Upper lobe of left lung (tissue), 6 donors: ENCODE results near the gene STK4. TPM values are rescaled to one million over a fixed set of nuclear protein-coding genes. Genes with fewer than 3 reads are reported as not detected.
"Not testable (repeated sequence)": the region's sequence is repeated elsewhere in the genome, so short reads cannot be mapped to it uniquely, and the experiment has no call there.

Experiments used
- ATAC-seq, 2 donors: fragments of 200-7000 bp; cut with Tn5 transposase; one replicate each; pipeline ENCODE4 v1.9.1; 2022; ENCODE audit warnings: mild to moderate bottlenecking in 2 of 2, moderate library complexity in 2 of 2; ENCODE audit not compliant: low FRiP score in 2 of 2
- DNase-seq, 2 donors: peaks; one replicate each; pipeline ENCODE4 v3.0.0-alpha.2; 2019 to 2020
- H3K27ac ChIP-seq, 4 donors: fragments of 200-600 bp; sonication (generic); one replicate each; pipeline ENCODE4 v1.5.1; 2016 to 2019
- H3K27me3 ChIP-seq, 4 donors: fragments of 200-600 bp; sonication (generic); one replicate each; pipeline ENCODE4 v1.5.1; 2017 to 2019
- H3K36me3 ChIP-seq, 4 donors: fragments of 200-600 bp; sonication (generic); one replicate each; pipeline ENCODE4 v1.5.1; 2016 to 2019
- H3K4me1 ChIP-seq, 4 donors: fragments of 200-600 bp; sonication (generic); one replicate each; pipeline ENCODE4 v1.5.1; 2018 to 2019
- H3K4me3 ChIP-seq, 4 donors: fragments of 200-600 bp; sonication (generic); one replicate each; pipeline ENCODE4 v1.5.1; 2017 to 2019; ENCODE audit warnings: mild to moderate bottlenecking in 2 of 4, moderate library complexity in 1 of 4
- H3K9me3 ChIP-seq, 4 donors: fragments of 200-600 bp; sonication (generic); one replicate each; pipeline ENCODE4 v1.5.1; 2018 to 2019
- CTCF ChIP-seq, 6 experiments: fragments of 450-650 bp in 4 of 6; fragments of 200-600 bp in 2 of 6; sonication (generic) in 2 of 6; IDR thresholded peaks; one replicate each; pipeline ENCODE4 v1.5.1; 2016 to 2019; ENCODE audit warnings: antibody characterized with exemption in 6 of 6
- EP300 ChIP-seq, 4 donors: sonication (generic); formaldehyde crosslinking; IDR thresholded peaks; one replicate each; pipeline ENCODE4 v1.5.1; 2017; ENCODE audit warnings: antibody characterized with exemption in 4 of 4, control low read depth in 2 of 4
- POLR2A ChIP-seq, 4 donors: fragments of 450-650 bp; IDR thresholded peaks; one replicate each; pipeline ENCODE4 v1.5.1; 2016 to 2017; ENCODE audit warnings: antibody characterized with exemption in 4 of 4, mild to moderate bottlenecking in 2 of 4
- POLR2AphosphoS5 ChIP-seq, 2 donors: sonication (generic); formaldehyde crosslinking; IDR thresholded peaks; one replicate each; pipeline ENCODE4 v1.5.1; 2017; ENCODE audit warnings: antibody characterized with exemption in 2 of 2
- WGBS, 2 donors: methylation state at CpG; one replicate each; pipeline ENCODE4 v1.1.5; 2017 to 2018; 5-methylcytosine and 5-hydroxymethylcytosine counted together
- total RNA-seq, 6 donors: library from RNA; depleted of rRNA in 4 of 6; stranded (reverse); fragments of >200 nt in 4 of 6; gene quantifications; one replicate each; pipeline versions ENCODE4 v1.1.0 to v1.2.1, GENCODE V29; 2016 to 2021
- donor health status: DM: no; HTN: no; CAD: no; lungs with moderate emphysema.
- donor health status: DM: no; HTN: yes; CAD: no; lungs with severe emphysema.

The STK4 gene
- total RNA-seq, 6 donors from 2014 or later, result 31.0 to 76.1 (median 44.1) TPM

GRCh38 chr20:45020236-45020886 is 54.0 kb downstream of the STK4 start:
- H3K9me3 ChIP-seq, result no peaks in the 10 kb centered on the region
- 64 to 72% methylated on average over 3 of the region's 3 CpGs for WGBS, 2 donors
- peaks cover 0 to 25% (median 3%) of the 10 kb centered on the region in 4 donors for H3K4me1 ChIP-seq
- peaks cover 0 to 52% (median 3%) of the 10 kb centered on the region in 4 donors for H3K36me3 ChIP-seq
- ATAC-seq (no peak), DNase-seq (peak in 1 of 2 donors; percentile 25)
- no peak overlapping the region for H3K27ac ChIP-seq
- no peak overlapping the region for H3K4me3 ChIP-seq
- no peak for TF ChIP-seq POLR2A (IDR thresholded peaks at IDR 0.05)
- H3K27me3 ChIP-seq, result no peaks in the 10 kb centered on the region

GRCh38 chr20:45021631-45022030 is 55.3 kb downstream of the STK4 start:
- no peak for TF ChIP-seq POLR2A (IDR thresholded peaks at IDR 0.05)
- TF ChIP-seq CTCF (IDR thresholded peaks at IDR 0.05), result no peak
- no peak for TF ChIP-seq POLR2AphosphoS5 (IDR thresholded peaks at IDR 0.05)
- no peak for TF ChIP-seq EP300 (IDR thresholded peaks at IDR 0.05)
- WGBS, 2 donors, result 70 to 75% methylated on average over 2 of the region's 2 CpGs
- H3K4me1 ChIP-seq, result peaks cover 0 to 25% (median 3%) of the 10 kb centered on the region in 4 donors
- no peak overlapping the region for H3K4me3 ChIP-seq
- DNase-seq (no peak), ATAC-seq (no peak)
- H3K9me3 ChIP-seq, result no peaks in the 10 kb centered on the region
- H3K36me3 ChIP-seq, result peaks cover 0 to 61% (median 6%) of the 10 kb centered on the region in 4 donors
- no peak overlapping the region for H3K27ac ChIP-seq
- H3K27me3 ChIP-seq, result no peaks in the 10 kb centered on the region

GRCh38 chr20:45023140-45023539 is 56.8 kb downstream of the STK4 start:
- DNase-seq, H3K9me3 ChIP-seq, H3K27me3 ChIP-seq, H3K27ac ChIP-seq, ATAC-seq, H3K4me3 ChIP-seq: not testable (repeated sequence)
- WGBS, 2 donors, result 83 to 84% methylated on average over 2 of the region's 2 CpGs
- peaks cover 0 to 62% (median 11%) of the 10 kb centered on the region in 4 donors for H3K36me3 ChIP-seq
- peaks cover 0 to 24% (median 3%) of the 10 kb centered on the region in 4 donors for H3K4me1 ChIP-seq

- Histone ChIP-seq H3K4me1 (no peaks in the 10 kb centered on the region), H3K4me3 (no peak overlapping the region), H3K27ac (no peak overlapping the region), H3K9me3 (no peaks in the 10 kb centered on the region), H3K27me3 (no peaks in the 10 kb centered on the region), H3K36me3 (peaks cover 0 to 60% (median 14%) of the 10 kb centered on the region in 4 donors)
- ATAC-seq (no peak), DNase-seq (no peak)
- no peak for TF ChIP-seq POLR2A (IDR thresholded peaks at IDR 0.05)
- TF ChIP-seq CTCF (IDR thresholded peaks at IDR 0.05), result no peak
- no peak for TF ChIP-seq EP300 (IDR thresholded peaks at IDR 0.05)
- TF ChIP-seq POLR2AphosphoS5 (IDR thresholded peaks at IDR 0.05), result no peak
- WGBS, 2 donors, result 83 to 90% methylated on average over 6 of the region's 6 CpGs
Measured at GRCh38 chr20:45028424-45029136, 62.3 kb downstream of the STK4 start.

GRCh38 chr20:45029884-45030283 is 63.6 kb downstream of the STK4 start:
- Histone ChIP-seq H3K36me3 (peaks cover 0 to 47% (median 13%) of the 10 kb centered on the region in 4 donors), H3K4me3 (no peak overlapping the region), H3K4me1 (no peaks in the 10 kb centered on the region), H3K9me3 (no peaks in the 10 kb centered on the region), H3K27ac (no peak overlapping the region), H3K27me3 (no peaks in the 10 kb centered on the region)
- ATAC-seq (no peak), DNase-seq (no peak)
- 90 to 97% methylated on average over 3 of the region's 3 CpGs for WGBS, 2 donors
- TF ChIP-seq POLR2AphosphoS5 (IDR thresholded peaks at IDR 0.05) (no peak), POLR2A (IDR thresholded peaks at IDR 0.05) (no peak), EP300 (IDR thresholded peaks at IDR 0.05) (no peak), CTCF (IDR thresholded peaks at IDR 0.05) (no peak)
